ENCODE results near the gene HSPE1. TPM values are rescaled to one million over a fixed set of nuclear protein-coding genes. Genes with fewer than 3 reads are reported as not detected.
"Not testable (repeated sequence)": the region's sequence is repeated elsewhere in the genome, so short reads cannot be mapped to it uniquely, and the experiment has no call there.

The HSPE1 gene
- total RNA-seq, 8 experiments from 2014 or later: 149 to 561 (median 246) TPM

GRCh38 chr2:197477797-197478196, 22.4 kb upstream of the HSPE1 start:
- no peak for ATAC-seq (replicated peaks in 6 of 8)
- in situ Hi-C loops (cut with MboI; ENCODE audit: low pct_unique_long_range_greater_than_20kb in 2 of 9, low sequenced_read_pairs in 9 of 9, unreplicated experiment in 9 of 9): no loop called here
- no peak overlapping the region for H3K4me3 ChIP-seq
- WGBS, 10 experiments: 83 to 100% (median 100%) methylated on average over 1 to 3 of the region's 3 CpGs; no CpG with 5 or more reads in 3 of the 10 experiments
- H3K27ac ChIP-seq: no peak overlapping the region
- no peaks in the 10 kb centered on the region for H3K4me1 ChIP-seq (replicated peaks in 1 of 2)

GRCh38 chr2:197480165-197481036, 19.8 kb upstream of the HSPE1 start:
- H3K4me3 ChIP-seq: no peak overlapping the region
- in situ Hi-C loops (cut with MboI; ENCODE audit: low pct_unique_long_range_greater_than_20kb in 2 of 9, low sequenced_read_pairs in 9 of 9, unreplicated experiment in 9 of 9): no loop called here
- WGBS, 10 experiments: 79 to 100% (median 87%) methylated on average over 1 to 6 of the region's 9 CpGs; no CpG with 5 or more reads in 1 of the 10 experiments
- H3K4me1 ChIP-seq (replicated peaks in 1 of 2): no peaks in the 10 kb centered on the region
- peak in 6 of 8 experiments; percentile 7 to 39 (median 19) for ATAC-seq (replicated peaks in 6 of 8)
- H3K27ac ChIP-seq: no peak overlapping the region

- 80 to 100% (median 100%) methylated on average over 1 to 2 of the region's 3 CpGs; no CpG with 5 or more reads in 4 of the 10 experiments for WGBS, 10 experiments
Measured at GRCh38 chr2:197484248-197484647, 15.9 kb upstream of the HSPE1 start.

GRCh38 chr2:197486175-197486574, 14.0 kb upstream of the HSPE1 start:
- Histone ChIP-seq H3K4me3 (no peak overlapping the region), H3K4me1 (replicated peaks in 1 of 2) (no peaks in the 10 kb centered on the region), H3K27ac (no peak overlapping the region)
- 78 to 100% (median 100%) methylated on average over 1 to 2 of the region's 2 CpGs; no CpG with 5 or more reads in 1 of the 10 experiments for WGBS, 10 experiments
- ATAC-seq (replicated peaks in 6 of 8): no peak
- in situ Hi-C loops (cut with MboI; ENCODE audit: low pct_unique_long_range_greater_than_20kb in 2 of 9, low sequenced_read_pairs in 9 of 9, unreplicated experiment in 9 of 9): no loop called here

More at GRCh38 chr2:197484248-197484647, 15.9 kb upstream of the HSPE1 start:
- H3K4me1 ChIP-seq (replicated peaks in 1 of 2); ATAC-seq (replicated peaks in 6 of 8); in situ Hi-C loops (cut with MboI; ENCODE audit: low pct_unique_long_range_greater_than_20kb in 2 of 9, low sequenced_read_pairs in 9 of 9, unreplicated experiment in 9 of 9); H3K4me3 ChIP-seq; H3K27ac ChIP-seq: not testable (repeated sequence)

- no peaks in the 10 kb centered on the region for H3K4me1 ChIP-seq (replicated peaks in 1 of 2)
- H3K4me3 ChIP-seq: no peak overlapping the region
- no peak for ATAC-seq (replicated peaks in 6 of 8)
- no peak overlapping the region for H3K27ac ChIP-seq
- in situ Hi-C loops (cut with MboI; ENCODE audit: low pct_unique_long_range_greater_than_20kb in 2 of 9, low sequenced_read_pairs in 9 of 9, unreplicated experiment in 9 of 9): no loop called here
- 100% methylated on average over 1 to 4 of the region's 4 CpGs; no CpG with 5 or more reads in 6 of the 10 experiments for WGBS, 10 experiments
Measured at GRCh38 chr2:197487385-197487784, 12.8 kb upstream of the HSPE1 start.

- H3K4me1 ChIP-seq (replicated peaks in 1 of 2): peaks cover 8 to 16% of the 10 kb centered on the region in 2 donors
- no peak overlapping the region for H3K4me3 ChIP-seq
- no peak overlapping the region for H3K27ac ChIP-seq
Measured at GRCh38 chr2:197495433-197496134, 4.6 kb upstream of the HSPE1 start.

GRCh38 chr2:197496695-197497094, 3.5 kb upstream of the HSPE1 start:
- no peak overlapping the region for H3K27ac ChIP-seq
- no peak for ATAC-seq (replicated peaks in 6 of 8)
- in situ Hi-C loops (cut with MboI; ENCODE audit: low pct_unique_long_range_greater_than_20kb in 2 of 9, low sequenced_read_pairs in 9 of 9, unreplicated experiment in 9 of 9): no loop called here
- H3K4me1 ChIP-seq (replicated peaks in 1 of 2): peaks cover 12 to 21% of the 10 kb centered on the region in 2 donors
- H3K4me3 ChIP-seq: peak overlapping the region in 1 of 5 donors; percentile 83

More at GRCh38 chr2:197495433-197496134, 4.6 kb upstream of the HSPE1 start:
- no peak for ATAC-seq (replicated peaks in 6 of 8)
- WGBS, 10 experiments: 75 to 100% (median 92%) methylated on average over 1 to 2 of the region's 2 CpGs; no CpG with 5 or more reads in 3 of the 10 experiments
- in situ Hi-C loops (cut with MboI; ENCODE audit: low pct_unique_long_range_greater_than_20kb in 2 of 9, low sequenced_read_pairs in 9 of 9, unreplicated experiment in 9 of 9): no loop called here

- in situ Hi-C loops (cut with MboI; ENCODE audit: low pct_unique_long_range_greater_than_20kb in 2 of 9, low sequenced_read_pairs in 9 of 9, unreplicated experiment in 9 of 9): no loop called here
- Histone ChIP-seq H3K27ac (no peak overlapping the region), H3K4me1 (replicated peaks in 1 of 2) (peaks cover 13 to 25% of the 10 kb centered on the region in 2 donors), H3K4me3 (peak overlapping the region in 3 of 5 donors; percentile 55 to 83 (median 74))
- 0 to 100% (median 62%) methylated on average over 1 to 2 of the region's 2 CpGs; no CpG with 5 or more reads in 2 of the 10 experiments for WGBS, 10 experiments
- ATAC-seq (replicated peaks in 6 of 8): no peak
Measured at GRCh38 chr2:197497326-197497725, 2.9 kb upstream of the HSPE1 start.

GRCh38 chr2:197498235-197498936, 1.8 kb upstream of the HSPE1 start:
- Histone ChIP-seq H3K4me1 (replicated peaks in 1 of 2) (peaks cover 13 to 25% of the 10 kb centered on the region in 2 donors), H3K4me3 (peak overlapping the region; percentile 43 to 83 (median 70)), H3K27ac (peak overlapping the region; percentile 73 to 97)
- 0 to 7% (median 1%) methylated on average over 1 to 14 of the region's 14 CpGs for WGBS, 10 experiments
- in situ Hi-C loops (cut with MboI; ENCODE audit: low pct_unique_long_range_greater_than_20kb in 2 of 9, low sequenced_read_pairs in 9 of 9, unreplicated experiment in 9 of 9): no loop called here
- ATAC-seq (replicated peaks in 6 of 8): no peak

- Histone ChIP-seq H3K4me3 (peak overlapping the region; percentile 43 to 83 (median 70)), H3K27ac (peak overlapping the region; percentile 73 to 97), H3K4me1 (replicated peaks in 1 of 2) (peaks cover 13 to 25% of the 10 kb centered on the region in 2 donors)
- ATAC-seq (replicated peaks in 6 of 8): peak; percentile 2 to 19 (median 12)
- 0 to 6% (median 1%) methylated on average over 1 to 33 of the region's 46 CpGs; no CpG with 5 or more reads in 1 of the 10 experiments for WGBS, 10 experiments
- in situ Hi-C loops (cut with MboI; ENCODE audit: low pct_unique_long_range_greater_than_20kb in 2 of 9, low sequenced_read_pairs in 9 of 9, unreplicated experiment in 9 of 9): no loop called here
Measured at GRCh38 chr2:197498937-197499593, 1.1 kb upstream of the HSPE1 start.

GRCh38 chr2:197500503-197501131, 438 bp downstream of the HSPE1 start:
- in situ Hi-C loops (cut with MboI; ENCODE audit: low pct_unique_long_range_greater_than_20kb in 2 of 9, low sequenced_read_pairs in 9 of 9, unreplicated experiment in 9 of 9): no loop called here
- H3K4me1 ChIP-seq (replicated peaks in 1 of 2): peaks cover 13 to 25% of the 10 kb centered on the region in 2 donors
- peak overlapping the region; percentile 43 to 83 (median 70) for H3K4me3 ChIP-seq
- WGBS, 10 experiments: 0 to 7% (median 0%) methylated on average over 1 to 21 of the region's 30 CpGs
- peak in 7 of 8 experiments; percentile 0 to 16 (median 11) for ATAC-seq (replicated peaks in 6 of 8)
- H3K27ac ChIP-seq: peak overlapping the region; percentile 93 to 97

- H3K4me3 ChIP-seq: peak overlapping the region in 2 of 5 donors; percentile 74 to 83
- no peak overlapping the region for H3K27ac ChIP-seq
- ATAC-seq (replicated peaks in 6 of 8): no peak
- peaks cover 9 to 20% of the 10 kb centered on the region in 2 donors for H3K4me1 ChIP-seq (replicated peaks in 1 of 2)
- in situ Hi-C loops (cut with MboI; ENCODE audit: low pct_unique_long_range_greater_than_20kb in 2 of 9, low sequenced_read_pairs in 9 of 9, unreplicated experiment in 9 of 9): no loop called here
- 46 to 89% (median 67%) methylated on average over 1 to 4 of the region's 4 CpGs; no CpG with 5 or more reads in 2 of the 10 experiments for WGBS, 10 experiments
Measured at GRCh38 chr2:197502201-197502600, 2.0 kb downstream of the HSPE1 start.
